K562 (cell line): Measurements from ENCODE around the gene TFAP2A. TPM values are rescaled to one million over a fixed set of nuclear protein-coding genes. Genes with fewer than 3 reads are reported as not detected.

ENCODE experiments used
- CAMTA2 ChIP-seq: fragments of 250-450 bp; sonication (Bioruptor Pico); conservative IDR thresholded peaks from 2 replicates; pipeline ENCODE4 v1.5.1; 2022
- CHD1 ChIP-seq: fragments of 200-600 bp; sonication (generic); IDR thresholded peaks from one replicate; pipeline ENCODE4 v1.6.1; 2012; ENCODE audit warnings: mild to moderate bottlenecking, moderate library complexity, low read length, inconsistent platforms
- GTF2A2 ChIP-seq: IDR thresholded peaks from 2 replicates; pipeline ENCODE4 v1.6.1; 2016; ENCODE audit warnings: mild to moderate bottlenecking, missing genetic modification characterization, missing compliant biosample characterization
- HDAC3 ChIP-seq: fragments of 450-650 bp; IDR thresholded peaks from 2 replicates; pipeline ENCODE4 v1.6.1; 2018; ENCODE audit warnings: borderline replicate concordance, mild to moderate bottlenecking, moderate library complexity; ENCODE audit not compliant: partially characterized antibody
- MGA ChIP-seq: fragments of 450-650 bp; IDR thresholded peaks from 2 replicates; pipeline ENCODE4 v1.6.1; 2016; ENCODE audit warnings: mild to moderate bottlenecking, moderate library complexity
- MLLT1 ChIP-seq, 2 experiments: fragments of 450-650 bp; IDR thresholded peaks; 2 replicates each; pipeline ENCODE4 v1.6.1; 2016
- NFE2 ChIP-seq: IDR thresholded peaks from 2 replicates; pipeline ENCODE4 v1.6.1; 2014; ENCODE audit warnings: antibody characterized with exemption, low read depth
- PBX2 ChIP-seq, 2 experiments: IDR thresholded peaks in 1 of 2; conservative IDR thresholded peaks in 1 of 2; 2 replicates each; pipeline ENCODE4 v1.6.1; 2016; ENCODE audit warnings: low read depth in 2 of 2, mild to moderate bottlenecking in 1 of 2, missing compliant biosample characterization in 1 of 2, missing genetic modification characterization in 1 of 2, moderate library complexity in 1 of 2
- RBBP5 ChIP-seq: fragments of 200-600 bp; sonication (generic); IDR thresholded peaks from 2 replicates; pipeline ENCODE4 v1.6.1; 2012; ENCODE audit warnings: borderline replicate concordance, mild to moderate bottlenecking, low read length, control low read depth, inconsistent platforms; ENCODE audit not compliant: insufficient read depth, poor library complexity, severe bottlenecking
- SAFB2 ChIP-seq: fragments of 200-400 bp; formaldehyde crosslinking; IDR thresholded peaks from 2 replicates; pipeline ENCODE4 v1.6.1; 2018; ENCODE audit warnings: borderline replicate concordance, low read length, low read depth, moderate library complexity; ENCODE audit not compliant: severe bottlenecking
- polyA plus RNA-seq, 8 experiments: library from polyadenylated mRNA; depleted of rRNA in 4 of 8; stranded (reverse) in 5 of 8; unstranded in 3 of 8; fragments of >200 nt; fragmentation: Nextera tagmentation in 2 of 8; fragmentation: Illumina TruSeq in 1 of 8; extraction: Ambion mirVana in 2 of 8; extraction: Trizol in 1 of 8; gene quantifications; 2 replicates each; pipeline versions ENCODE4 v1.2.1 to v1.2.3, GENCODE V29; 2011 to 2014; ENCODE audit warnings: inconsistent platforms in 1 of 8, missing spikeins in 1 of 8
- total RNA-seq, 7 experiments: library from RNA; depleted of rRNA in 6 of 7; stranded (reverse); fragments of >200 nt in 6 of 7; fragmentation: Illumina TruSeq in 2 of 7; extraction: Trizol in 2 of 7; gene quantifications; 2 replicates each; pipeline versions ENCODE4 v1.2.1 to v1.2.3, GENCODE V29; 2011 to 2021; ENCODE audit warnings: low replicate concordance in 1 of 7

The TFAP2A gene
- total and polyA plus RNA-seq, 9 of the 15 experiments (the other 6 are each of a cell fraction or from before 2014, with no cell fraction given), result 0.14 to 0.53 (median 0.19) TPM; not detected in 1

GRCh38 chr6:10383331-10384090 is 31.4 kb downstream of the TFAP2A start (continued):
- TF ChIP-seq SAFB2 (no peak), CAMTA2 (CRISPR knock-in tag) (no peak), HDAC3 (no peak), GTF2A2 (no peak), PBX2 (CRISPR knock-in tag; IDR thresholded peaks at IDR 0.05; ENCODE audit: low read depth) (no peak), PBX2 (tag; conservative IDR thresholded peaks at IDR 0.05; ENCODE audit: low read depth) (no peak), MGA (peak; percentile 59; the same call in 1 of the 2 replicates), NFE2 (no peak), CHD1 (no peak), MLLT1 (IDR thresholded peaks at IDR 0.05) (no peak), RBBP5 (no peak)
